Endothelial cell of hepatic sinusoid (primary cell): ENCODE measurements around the gene KLHL17.
"Not testable (repeated sequence)": the region's sequence is repeated elsewhere in the genome, so short reads cannot be mapped to it uniquely, and the experiment has no call there.

Source experiments
- in situ Hi-C: cut with HindIII; loops from 2 replicates; pipeline ENCODE4 v1.10.0; 2017; ENCODE audit warnings: low sequenced_read_pairs

KLHL17 gene

GRCh38 chr1:935751-936231 lies 24.6 kb upstream of the KLHL17 start:
- in situ Hi-C loops = no loop called here

DNA sequence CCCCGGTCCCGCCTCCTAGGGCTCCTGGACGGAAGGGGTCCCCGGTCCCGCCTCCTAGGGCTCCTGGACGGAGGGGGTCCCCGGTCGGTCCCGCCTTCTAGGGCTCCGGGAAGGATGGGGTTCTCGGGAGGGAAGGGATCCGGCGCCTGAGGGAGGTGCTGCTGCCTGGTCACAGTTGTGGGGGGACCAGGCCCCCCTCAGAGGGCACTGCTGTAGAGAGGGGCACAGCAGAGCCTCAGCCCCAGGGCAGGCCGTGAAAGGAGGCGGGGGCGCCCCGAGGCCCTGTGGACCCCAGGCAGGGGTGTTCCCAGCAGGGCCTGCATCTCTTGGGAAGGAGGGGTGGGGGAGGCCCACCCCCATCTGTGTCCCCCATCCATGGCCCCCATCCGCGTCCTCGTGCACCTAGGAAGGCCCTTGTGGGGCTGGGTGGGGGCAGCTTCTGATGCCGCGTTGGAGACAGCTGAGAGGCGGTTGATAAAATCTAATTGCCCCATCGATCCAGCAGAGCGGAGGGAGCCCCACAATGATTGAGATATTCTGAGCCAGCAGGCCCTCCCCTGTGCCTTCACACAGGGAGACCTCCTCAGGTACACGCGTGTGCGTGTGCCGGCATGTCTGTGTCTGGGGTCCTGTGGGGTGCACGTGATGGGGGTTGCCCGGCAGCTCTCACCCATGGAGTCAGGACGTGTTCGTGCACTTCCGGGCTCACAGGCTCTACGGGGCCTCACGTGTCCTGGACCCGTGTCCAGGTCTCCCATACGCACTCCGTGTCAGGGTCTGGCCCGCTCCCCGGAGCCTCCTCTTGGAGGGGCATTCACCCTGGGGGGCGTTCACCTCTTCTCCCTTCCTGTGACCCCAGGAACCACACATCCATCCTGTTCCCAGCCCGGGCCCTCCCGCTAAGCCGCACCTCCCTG lies 23.8 kb upstream of the KLHL17 start:
- in situ Hi-C loops = no loop called here

- in situ Hi-C loops = no loop called here
Observed at GRCh38 chr1:937521-937920, 22.9 kb upstream of the KLHL17 start.

GRCh38 chr1:938088-938683 lies 22.2 kb upstream of the KLHL17 start:
- in situ Hi-C loops = no loop called here

- in situ Hi-C loops = no loop called here
Observed at GRCh38 chr1:938711-939489, 21.5 kb upstream of the KLHL17 start.

GRCh38 chr1:939511-940106 lies 20.8 kb upstream of the KLHL17 start:
- in situ Hi-C loops = no loop called here

GRCh38 chr1:940107-941014 lies 20.0 kb upstream of the KLHL17 start:
- in situ Hi-C loops = no loop called here

GRCh38 chr1:941015-941587 lies 19.3 kb upstream of the KLHL17 start:
- in situ Hi-C loops = no loop called here

DNA sequence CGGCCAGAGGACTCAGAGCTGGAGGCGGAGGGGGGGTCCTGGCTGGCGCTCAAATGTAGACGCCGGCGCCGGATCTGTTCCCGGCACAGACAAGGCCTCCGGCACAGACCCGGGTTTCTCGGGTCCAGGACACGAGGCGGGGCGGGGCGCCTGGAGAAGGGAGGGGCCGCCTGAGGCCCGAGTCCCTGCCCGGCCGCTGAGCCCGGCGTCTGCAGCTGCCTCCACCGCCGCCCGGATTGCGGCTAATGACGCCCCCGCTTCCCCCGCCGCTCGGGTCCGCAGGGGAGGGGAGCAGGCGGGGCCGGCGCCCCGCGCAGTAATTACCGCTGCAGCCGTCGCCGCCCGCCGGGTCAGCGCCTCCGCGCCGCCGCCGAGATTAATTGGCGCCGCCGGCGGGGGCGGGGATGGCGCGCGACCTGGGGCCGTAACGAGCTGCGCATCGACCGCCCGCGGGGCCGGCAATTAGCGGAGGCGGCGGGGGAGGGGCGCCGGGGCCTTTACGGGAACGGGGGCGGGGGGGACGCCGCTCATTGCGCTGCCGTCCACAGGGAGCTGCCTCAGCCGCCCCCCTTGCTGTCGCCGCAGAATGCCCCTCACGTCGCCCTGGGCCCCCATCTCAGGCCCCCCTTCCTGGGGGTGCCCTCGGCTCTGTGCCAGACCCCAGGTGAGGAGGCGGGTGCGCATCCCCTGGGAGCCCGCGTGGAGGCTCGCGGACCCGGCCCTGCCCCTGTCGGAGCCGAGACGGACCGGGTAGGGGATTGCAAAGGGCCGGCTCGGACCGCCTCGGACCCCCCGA lies 18.6 kb upstream of the KLHL17 start:
- in situ Hi-C loops = no loop called here

- in situ Hi-C loops = no loop called here
Observed at GRCh38 chr1:942411-942821, 18.0 kb upstream of the KLHL17 start.

- in situ Hi-C loops = no loop called here
Observed at GRCh38 chr1:942864-943533, 17.4 kb upstream of the KLHL17 start.

DNA sequence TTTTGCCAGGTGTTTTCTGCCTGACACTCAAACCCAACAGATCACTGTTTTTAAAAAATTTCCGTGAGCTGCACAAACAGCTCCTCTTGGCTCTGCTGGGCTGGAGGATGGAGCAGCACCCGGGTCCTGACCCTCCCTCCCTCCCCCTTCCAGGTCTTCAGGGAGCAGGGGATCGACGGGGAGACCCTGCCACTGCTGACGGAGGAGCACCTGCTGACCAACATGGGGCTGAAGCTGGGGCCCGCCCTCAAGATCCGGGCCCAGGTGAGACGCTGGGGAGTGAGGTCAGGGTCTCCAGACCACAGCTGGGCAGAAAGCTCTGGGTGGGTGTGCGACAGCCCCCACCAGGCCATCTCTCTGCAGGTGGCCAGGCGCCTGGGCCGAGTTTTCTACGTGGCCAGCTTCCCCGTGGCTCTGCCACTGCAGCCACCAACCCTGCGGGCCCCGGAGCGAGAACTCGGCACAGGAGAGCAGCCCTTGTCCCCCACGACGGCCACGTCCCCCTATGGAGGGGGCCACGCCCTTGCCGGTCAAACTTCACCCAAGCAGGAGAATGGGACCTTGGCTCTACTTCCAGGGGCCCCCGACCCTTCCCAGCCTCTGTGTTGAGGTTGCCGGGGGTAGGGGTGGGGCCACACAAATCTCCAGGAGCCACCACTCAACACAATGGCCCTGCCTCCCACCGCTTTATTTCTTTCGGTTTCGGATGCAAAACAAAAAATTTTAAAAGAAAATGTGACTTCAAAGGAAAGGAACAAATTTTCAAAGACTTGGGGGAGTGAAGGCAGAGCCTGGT lies 16.6 kb upstream of the KLHL17 start:
- in situ Hi-C loops = no loop called here

- in situ Hi-C loops = no loop called here
Observed at GRCh38 chr1:944341-945325, 15.8 kb upstream of the KLHL17 start.

GRCh38 chr1:945688-946556 lies 14.5 kb upstream of the KLHL17 start:
- in situ Hi-C loops = no loop called here

- in situ Hi-C loops = not testable (repeated sequence)
Observed at GRCh38 chr1:946811-947210, 13.6 kb upstream of the KLHL17 start.
